GM12872 (cell line): Measurements from ENCODE around the gene TAS2R39.

Experiments
- CTCF ChIP-seq: IDR thresholded peaks from 3 replicates; pipeline ENCODE4 v1.5.1; 2011; ENCODE audit warnings: low read depth, mild to moderate bottlenecking, low read length, moderate library complexity; ENCODE audit not compliant: insufficient read depth

The TAS2R39 gene

GRCh38 chr7:143221286-143221685 lies 38.1 kb downstream of the TAS2R39 start:
- TF ChIP-seq CTCF, result no peak

- TF ChIP-seq CTCF, result no peak
These were observed 38.5 kb downstream of the TAS2R39 start, which contains the start of gene TAS2R40 for GRCh38 chr7:143221737-143222136. Gene TAS2R40, plus strand, starts transcription at chr7:143222037. Its CDS starts 42 bp downstream, at chr7:143222079.

- TF ChIP-seq CTCF, result no peak
These were observed 39.6 kb downstream of the TAS2R39 start for GRCh38 chr7:143222782-143223181.

GRCh38 chr7:143223784-143224183 lies 40.6 kb downstream of the TAS2R39 start:
- no peak for TF ChIP-seq CTCF

- TF ChIP-seq CTCF, result no peak
These were observed 41.8 kb downstream of the TAS2R39 start for GRCh38 chr7:143225047-143225446.

- no peak for TF ChIP-seq CTCF
These were observed 44.6 kb downstream of the TAS2R39 start for GRCh38 chr7:143227806-143228205.

- no peak for TF ChIP-seq CTCF
These were observed 46.0 kb downstream of the TAS2R39 start for GRCh38 chr7:143229054-143229790.
